HepG2 (cell line): Measurements from ENCODE around the gene ARAP3. TPM values are rescaled to one million over a fixed set of nuclear protein-coding genes. Genes with fewer than 3 reads are reported as not detected.

Experiments used
- FOSL2 ChIP-seq: sonication (generic); formaldehyde crosslinking; IDR thresholded peaks from 2 replicates; pipeline ENCODE4 v1.4.0; 2020; ENCODE audit warnings: missing genetic modification reagents
- MYC ChIP-seq: sonication (generic); formaldehyde crosslinking; IDR thresholded peaks from 2 replicates; pipeline ENCODE4 v1.9.0; 2021; ENCODE audit warnings: missing genetic modification reagents, borderline replicate concordance
- NKX3-1 ChIP-seq: sonication (generic); formaldehyde crosslinking; IDR thresholded peaks from 2 replicates; pipeline ENCODE4 v1.5.0; 2020; ENCODE audit warnings: missing genetic modification reagents
- NR2F1 ChIP-seq, 2 experiments: fragments of 450-650 bp in 1 of 2; formaldehyde crosslinking in 1 of 2; IDR thresholded peaks; 2 replicates each; pipeline versions ENCODE4 v1.5.0 to v1.6.1; 2016 to 2020; ENCODE audit warnings: mild to moderate bottlenecking in 1 of 2, missing compliant biosample characterization in 1 of 2, missing genetic modification reagents in 1 of 2, moderate library complexity in 1 of 2
- SAP130 ChIP-seq: IDR thresholded peaks from 2 replicates; pipeline ENCODE4 v1.6.1; 2016; ENCODE audit warnings: low read depth
- SRSF9 ChIP-seq: fragments of 200-400 bp; formaldehyde crosslinking; IDR thresholded peaks from 2 replicates; pipeline ENCODE4 v1.6.1; 2018; ENCODE audit warnings: borderline replicate concordance, mild to moderate bottlenecking, low read depth, low read length; ENCODE audit not compliant: insufficient read depth, poor library complexity, severe bottlenecking
- THAP11 ChIP-seq: IDR thresholded peaks from 2 replicates; pipeline ENCODE4 v1.6.1; 2016; ENCODE audit warnings: missing biosample characterization, missing genetic modification reagents
- ZFP62 ChIP-seq: sonication (generic); formaldehyde crosslinking; IDR thresholded peaks from 2 replicates; pipeline ENCODE4 v1.4.0; 2020; ENCODE audit warnings: missing genetic modification reagents
- ZNF670 ChIP-seq: sonication (generic); formaldehyde crosslinking; IDR thresholded peaks from 2 replicates; pipeline ENCODE4 v1.8.0; 2022; ENCODE audit warnings: mild to moderate bottlenecking, missing genetic modification reagents, borderline replicate concordance
- ZNF703 ChIP-seq: sonication (generic); formaldehyde crosslinking; IDR thresholded peaks from 2 replicates; pipeline ENCODE4 v1.5.1; 2020; ENCODE audit warnings: missing genetic modification reagents, mild to moderate bottlenecking, moderate library complexity, borderline replicate concordance
- polyA plus RNA-seq, 8 experiments: library from polyadenylated mRNA; depleted of rRNA in 3 of 8; stranded (reverse) in 7 of 8; unstranded in 1 of 8; fragments of >200 nt; fragmentation: Illumina TruSeq in 4 of 8; extraction: Trizol in 4 of 8; gene quantifications; 2 replicates each; pipeline versions ENCODE4 v1.2.1 to v1.2.3, GENCODE V29; 2011 to 2016; ENCODE audit warnings: low read depth in 4 of 8, missing spikeins in 1 of 8, mixed read lengths in 1 of 8; ENCODE audit not compliant: insufficient read depth in 1 of 8
- total RNA-seq, 5 experiments: library from RNA; depleted of rRNA; stranded (reverse); fragments of >200 nt; fragmentation: Illumina TruSeq; extraction: Trizol; gene quantifications; 2 replicates each; pipeline ENCODE4 v1.2.3, GENCODE V29; 2016; ENCODE audit warnings: low read depth in 1 of 5
- TF ChIP-seq, protein P1 (sequence below), 2 experiments: fragments of 450-650 bp in 1 of 2; sonication (generic) in 1 of 2; formaldehyde crosslinking; IDR thresholded peaks; 2 replicates each; pipeline versions ENCODE4 v1.5.0 to v1.8.0; 2020 to 2022; ENCODE audit warnings: mild to moderate bottlenecking in 1 of 2, missing genetic modification reagents in 1 of 2
- TF ChIP-seq, protein P2 (sequence below): sonication (generic); formaldehyde crosslinking; IDR thresholded peaks from 2 replicates; pipeline ENCODE4 v1.8.1; 2023; ENCODE audit warnings: missing genetic modification reagents, inconsistent platforms, borderline replicate concordance
- TF ChIP-seq, protein P3 (sequence below): sonication (generic); formaldehyde crosslinking; IDR thresholded peaks from 2 replicates; pipeline ENCODE4 v1.9.0; 2021; ENCODE audit warnings: missing genetic modification reagents, borderline replicate concordance
- TF ChIP-seq, protein P4 (sequence below): sonication (generic); formaldehyde crosslinking; IDR thresholded peaks from 2 replicates; pipeline ENCODE4 v1.4.0; 2020; ENCODE audit warnings: missing genetic modification reagents

The ARAP3 gene
- total and polyA plus RNA-seq, 2 of the 13 experiments (the other 11 are each of a cell fraction or from before 2014, with no cell fraction given): 0.25 TPM; not detected in 1

DNA sequence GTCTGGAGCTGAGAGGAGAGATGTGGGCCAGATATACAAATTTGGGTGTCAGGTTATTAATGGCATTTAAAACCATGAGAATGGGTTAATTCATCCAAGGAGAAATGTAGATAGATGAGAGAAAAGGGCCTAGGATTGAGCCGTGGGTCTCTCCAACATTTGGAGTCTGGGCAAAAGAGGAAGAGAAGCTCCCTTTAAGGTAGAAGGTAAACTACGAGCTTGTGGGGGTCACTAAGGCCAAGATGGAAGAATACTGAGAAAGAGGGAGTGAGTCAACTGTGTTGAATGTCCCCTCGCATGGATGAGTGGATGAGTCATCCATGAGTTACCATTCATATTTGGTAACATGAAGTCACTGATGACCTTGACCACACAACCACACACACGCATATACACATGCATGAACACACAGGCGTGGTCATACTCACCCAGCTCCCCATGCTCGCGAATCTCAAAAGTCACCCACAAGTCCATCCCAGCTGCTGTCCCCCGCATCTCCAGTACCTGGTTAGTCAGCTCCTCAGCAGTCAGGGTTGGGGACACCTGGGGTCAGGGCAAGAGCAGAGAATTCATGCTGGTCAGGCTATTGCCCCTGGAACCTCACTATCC is 24.0 kb downstream of the ARAP3 start (continued):
- TF ChIP-seq, protein P1, sequence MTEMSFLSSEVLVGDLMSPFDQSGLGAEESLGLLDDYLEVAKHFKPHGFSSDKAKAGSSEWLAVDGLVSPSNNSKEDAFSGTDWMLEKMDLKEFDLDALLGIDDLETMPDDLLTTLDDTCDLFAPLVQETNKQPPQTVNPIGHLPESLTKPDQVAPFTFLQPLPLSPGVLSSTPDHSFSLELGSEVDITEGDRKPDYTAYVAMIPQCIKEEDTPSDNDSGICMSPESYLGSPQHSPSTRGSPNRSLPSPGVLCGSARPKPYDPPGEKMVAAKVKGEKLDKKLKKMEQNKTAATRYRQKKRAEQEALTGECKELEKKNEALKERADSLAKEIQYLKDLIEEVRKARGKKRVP (CRISPR knock-in tag; IDR thresholded peaks at IDR 0.05): no peak
- TF ChIP-seq, protein P2, sequence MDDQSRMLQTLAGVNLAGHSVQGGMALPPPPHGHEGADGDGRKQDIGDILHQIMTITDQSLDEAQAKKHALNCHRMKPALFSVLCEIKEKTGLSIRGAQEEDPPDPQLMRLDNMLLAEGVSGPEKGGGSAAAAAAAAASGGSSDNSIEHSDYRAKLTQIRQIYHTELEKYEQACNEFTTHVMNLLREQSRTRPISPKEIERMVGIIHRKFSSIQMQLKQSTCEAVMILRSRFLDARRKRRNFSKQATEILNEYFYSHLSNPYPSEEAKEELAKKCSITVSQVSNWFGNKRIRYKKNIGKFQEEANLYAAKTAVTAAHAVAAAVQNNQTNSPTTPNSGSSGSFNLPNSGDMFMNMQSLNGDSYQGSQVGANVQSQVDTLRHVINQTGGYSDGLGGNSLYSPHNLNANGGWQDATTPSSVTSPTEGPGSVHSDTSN (CRISPR knock-in tag): no peak
- TF ChIP-seq ZFP62 (no peak), FOSL2 (CRISPR knock-in tag) (peak; percentile 93), MYC (CRISPR knock-in tag) (no peak), SRSF9 (no peak), ZNF670 (CRISPR knock-in tag) (no peak), ZNF703 (CRISPR knock-in tag) (no peak), THAP11 (no peak), NR2F1 (CRISPR knock-in tag; IDR thresholded peaks at IDR 0.05) (0 out of 4 replicates have a peak, but pooled peaks of 1 of the 2 experiments have one; percentile 27), NKX3-1 (no peak), SAP130 (CRISPR knock-in tag) (peak; percentile 29; the same call in 1 of the 2 replicates)
- TF ChIP-seq, protein P3, sequence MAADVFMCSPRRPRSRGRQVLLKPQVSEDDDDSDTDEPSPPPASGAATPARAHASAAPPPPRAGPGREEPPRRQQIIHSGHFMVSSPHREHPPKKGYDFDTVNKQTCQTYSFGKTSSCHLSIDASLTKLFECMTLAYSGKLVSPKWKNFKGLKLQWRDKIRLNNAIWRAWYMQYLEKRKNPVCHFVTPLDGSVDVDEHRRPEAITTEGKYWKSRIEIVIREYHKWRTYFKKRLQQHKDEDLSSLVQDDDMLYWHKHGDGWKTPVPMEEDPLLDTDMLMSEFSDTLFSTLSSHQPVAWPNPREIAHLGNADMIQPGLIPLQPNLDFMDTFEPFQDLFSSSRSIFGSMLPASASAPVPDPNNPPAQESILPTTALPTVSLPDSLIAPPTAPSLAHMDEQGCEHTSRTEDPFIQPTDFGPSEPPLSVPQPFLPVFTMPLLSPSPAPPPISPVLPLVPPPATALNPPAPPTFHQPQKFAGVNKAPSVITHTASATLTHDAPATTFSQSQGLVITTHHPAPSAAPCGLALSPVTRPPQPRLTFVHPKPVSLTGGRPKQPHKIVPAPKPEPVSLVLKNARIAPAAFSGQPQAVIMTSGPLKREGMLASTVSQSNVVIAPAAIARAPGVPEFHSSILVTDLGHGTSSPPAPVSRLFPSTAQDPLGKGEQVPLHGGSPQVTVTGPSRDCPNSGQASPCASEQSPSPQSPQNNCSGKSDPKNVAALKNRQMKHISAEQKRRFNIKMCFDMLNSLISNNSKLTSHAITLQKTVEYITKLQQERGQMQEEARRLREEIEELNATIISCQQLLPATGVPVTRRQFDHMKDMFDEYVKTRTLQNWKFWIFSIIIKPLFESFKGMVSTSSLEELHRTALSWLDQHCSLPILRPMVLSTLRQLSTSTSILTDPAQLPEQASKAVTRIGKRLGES: no peak
- TF ChIP-seq, protein P4, sequence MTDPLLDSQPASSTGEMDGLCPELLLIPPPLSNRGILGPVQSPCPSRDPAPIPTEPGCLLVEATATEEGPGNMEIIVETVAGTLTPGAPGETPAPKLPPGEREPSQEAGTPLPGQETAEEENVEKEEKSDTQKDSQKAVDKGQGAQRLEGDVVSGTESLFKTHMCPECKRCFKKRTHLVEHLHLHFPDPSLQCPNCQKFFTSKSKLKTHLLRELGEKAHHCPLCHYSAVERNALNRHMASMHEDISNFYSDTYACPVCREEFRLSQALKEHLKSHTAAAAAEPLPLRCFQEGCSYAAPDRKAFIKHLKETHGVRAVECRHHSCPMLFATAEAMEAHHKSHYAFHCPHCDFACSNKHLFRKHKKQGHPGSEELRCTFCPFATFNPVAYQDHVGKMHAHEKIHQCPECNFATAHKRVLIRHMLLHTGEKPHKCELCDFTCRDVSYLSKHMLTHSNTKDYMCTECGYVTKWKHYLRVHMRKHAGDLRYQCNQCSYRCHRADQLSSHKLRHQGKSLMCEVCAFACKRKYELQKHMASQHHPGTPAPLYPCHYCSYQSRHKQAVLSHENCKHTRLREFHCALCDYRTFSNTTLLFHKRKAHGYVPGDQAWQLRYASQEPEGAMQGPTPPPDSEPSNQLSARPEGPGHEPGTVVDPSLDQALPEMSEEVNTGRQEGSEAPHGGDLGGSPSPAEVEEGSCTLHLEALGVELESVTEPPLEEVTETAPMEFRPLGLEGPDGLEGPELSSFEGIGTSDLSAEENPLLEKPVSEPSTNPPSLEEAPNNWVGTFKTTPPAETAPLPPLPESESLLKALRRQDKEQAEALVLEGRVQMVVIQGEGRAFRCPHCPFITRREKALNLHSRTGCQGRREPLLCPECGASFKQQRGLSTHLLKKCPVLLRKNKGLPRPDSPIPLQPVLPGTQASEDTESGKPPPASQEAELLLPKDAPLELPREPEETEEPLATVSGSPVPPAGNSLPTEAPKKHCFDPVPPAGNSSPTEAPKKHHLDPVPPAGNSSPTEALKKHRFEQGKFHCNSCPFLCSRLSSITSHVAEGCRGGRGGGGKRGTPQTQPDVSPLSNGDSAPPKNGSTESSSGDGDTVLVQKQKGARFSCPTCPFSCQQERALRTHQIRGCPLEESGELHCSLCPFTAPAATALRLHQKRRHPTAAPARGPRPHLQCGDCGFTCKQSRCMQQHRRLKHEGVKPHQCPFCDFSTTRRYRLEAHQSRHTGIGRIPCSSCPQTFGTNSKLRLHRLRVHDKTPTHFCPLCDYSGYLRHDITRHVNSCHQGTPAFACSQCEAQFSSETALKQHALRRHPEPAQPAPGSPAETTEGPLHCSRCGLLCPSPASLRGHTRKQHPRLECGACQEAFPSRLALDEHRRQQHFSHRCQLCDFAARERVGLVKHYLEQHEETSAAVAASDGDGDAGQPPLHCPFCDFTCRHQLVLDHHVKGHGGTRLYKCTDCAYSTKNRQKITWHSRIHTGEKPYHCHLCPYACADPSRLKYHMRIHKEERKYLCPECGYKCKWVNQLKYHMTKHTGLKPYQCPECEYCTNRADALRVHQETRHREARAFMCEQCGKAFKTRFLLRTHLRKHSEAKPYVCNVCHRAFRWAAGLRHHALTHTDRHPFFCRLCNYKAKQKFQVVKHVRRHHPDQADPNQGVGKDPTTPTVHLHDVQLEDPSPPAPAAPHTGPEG: no peak
